ENCODE results near the gene SLC16A3. TPM values are rescaled to one million over a fixed set of nuclear protein-coding genes. Genes with fewer than 3 reads are reported as not detected.

The SLC16A3 gene
- total and polyA plus RNA-seq, 9 of the 15 experiments (the other 6 are each of a cell fraction or from before 2014, with no cell fraction given): 0.11 to 5.4 (median 1.2) TPM; not detected in 2

DNA sequence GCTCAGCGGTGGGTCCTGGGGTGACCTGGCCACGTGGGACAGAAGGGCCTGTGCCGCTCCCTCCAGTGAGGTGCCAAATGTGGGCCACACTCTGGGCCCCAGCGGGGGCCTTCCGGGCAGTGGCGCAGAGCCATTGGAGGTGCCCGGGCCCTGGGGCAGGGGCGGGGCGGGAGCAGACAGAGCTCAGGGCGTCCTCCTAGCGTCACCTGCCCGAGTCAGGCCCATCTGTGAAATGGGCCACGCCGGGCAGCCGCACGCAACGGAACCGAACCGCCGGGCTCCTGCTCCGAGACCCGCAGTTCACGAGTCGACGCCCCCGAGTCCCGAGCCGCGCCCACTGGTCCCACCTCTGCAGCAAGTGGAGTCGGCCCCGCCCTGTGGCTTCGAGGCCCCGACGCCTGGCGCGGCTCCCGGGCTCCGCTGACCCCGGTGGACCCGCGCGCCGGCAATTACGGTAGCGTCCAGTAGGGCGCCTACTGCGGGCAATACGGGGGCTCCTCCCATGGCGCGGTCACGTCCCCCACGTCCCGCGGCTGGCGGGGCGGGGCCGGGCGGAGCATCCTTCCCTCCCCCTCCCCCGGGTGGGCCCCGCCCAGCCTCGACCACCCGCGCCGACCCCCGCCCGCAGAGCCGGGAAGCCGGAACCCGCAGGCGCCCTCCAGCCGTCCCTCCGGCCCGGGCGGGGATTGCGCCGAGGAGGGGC is 1.9 kb downstream of the SLC16A3 start (continued):
- peak; percentile 6 for TF ChIP-seq PRDM10 (IDR thresholded peaks at IDR 0.05; ENCODE audit: partially characterized antibody)
- peak; percentile 63; the same call in 1 of the 2 replicates for TF ChIP-seq TARDBP (IDR thresholded peaks at IDR 0.05)
- peak; percentile 14; the same call in 1 of the 2 replicates for TF ChIP-seq MBD2 (IDR thresholded peaks at IDR 0.05; ENCODE audit: borderline replicate concordance, low read depth)
- no peak for TF ChIP-seq CBFB (CRISPR knock-in tag; IDR thresholded peaks at IDR 0.05)
- TF ChIP-seq CHAMP1 (IDR thresholded peaks at IDR 0.05): no peak
- peak; percentile 70; the same call in 1 of the 2 replicates for TF ChIP-seq ZBTB17 (CRISPR knock-in tag; IDR thresholded peaks at IDR 0.05)
- peak; percentile 88 for TF ChIP-seq MTA3 (IDR thresholded peaks at IDR 0.05; ENCODE audit: borderline replicate concordance)
- TF ChIP-seq CHD7 (IDR thresholded peaks at IDR 0.05; ENCODE audit: low read depth, low read length): peak; percentile 100
